ENCODE data around the gene STN1. TPM values are rescaled to one million over a fixed set of nuclear protein-coding genes. Genes with fewer than 3 reads are reported as not detected.

Gene STN1
- total RNA-seq, 1 experiment from 2014 or later, result 72.5 TPM

DNA sequence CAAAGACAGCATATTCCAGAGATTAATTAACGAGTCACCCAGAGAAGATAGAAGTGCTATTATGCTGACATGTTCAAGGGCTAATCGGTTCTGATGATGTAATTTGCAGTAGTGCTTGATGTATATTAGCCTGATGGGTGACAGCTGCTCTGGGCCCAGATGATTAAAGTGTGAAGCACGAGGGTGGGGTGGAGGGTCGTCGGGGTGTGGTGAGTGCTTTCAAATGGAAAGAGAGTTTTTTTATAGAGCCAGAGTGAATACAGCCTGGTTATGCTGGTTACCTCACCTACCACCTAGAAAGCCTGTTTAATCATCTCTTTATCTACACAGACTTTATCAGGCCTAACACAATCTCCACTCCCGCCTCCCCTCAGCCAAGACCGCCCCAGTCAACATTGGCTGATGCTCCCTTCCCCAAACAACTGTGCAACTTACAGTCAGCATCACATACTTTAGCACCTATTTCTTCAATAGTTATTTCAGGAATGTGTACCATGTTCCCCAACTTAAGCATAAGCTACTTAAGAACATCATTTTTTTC is 11.5 kb upstream of the STN1 start:
- DNase-seq (ENCODE audit: low read depth), result no peak

DNA sequence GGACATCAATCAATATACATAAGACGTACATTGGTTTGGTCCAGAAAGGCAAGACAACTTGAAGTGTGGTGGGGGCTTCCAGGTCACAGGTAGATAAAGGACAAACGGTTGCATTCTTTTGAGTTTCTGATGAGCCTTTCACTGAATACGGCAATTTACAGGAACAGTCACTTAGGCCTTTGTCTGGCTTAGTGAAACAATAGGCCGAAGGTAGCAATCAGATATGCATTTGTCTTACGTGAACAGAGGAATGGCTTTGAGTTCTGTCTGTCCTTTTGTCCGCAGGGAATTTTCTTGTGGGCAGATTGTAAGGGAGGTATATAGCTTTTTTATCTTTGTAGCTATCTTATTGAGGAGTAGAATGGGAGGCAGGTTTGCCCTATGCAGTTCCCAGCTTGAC is 10.8 kb upstream of the STN1 start:
- DNase-seq (ENCODE audit: low read depth), result no peak

DNA sequence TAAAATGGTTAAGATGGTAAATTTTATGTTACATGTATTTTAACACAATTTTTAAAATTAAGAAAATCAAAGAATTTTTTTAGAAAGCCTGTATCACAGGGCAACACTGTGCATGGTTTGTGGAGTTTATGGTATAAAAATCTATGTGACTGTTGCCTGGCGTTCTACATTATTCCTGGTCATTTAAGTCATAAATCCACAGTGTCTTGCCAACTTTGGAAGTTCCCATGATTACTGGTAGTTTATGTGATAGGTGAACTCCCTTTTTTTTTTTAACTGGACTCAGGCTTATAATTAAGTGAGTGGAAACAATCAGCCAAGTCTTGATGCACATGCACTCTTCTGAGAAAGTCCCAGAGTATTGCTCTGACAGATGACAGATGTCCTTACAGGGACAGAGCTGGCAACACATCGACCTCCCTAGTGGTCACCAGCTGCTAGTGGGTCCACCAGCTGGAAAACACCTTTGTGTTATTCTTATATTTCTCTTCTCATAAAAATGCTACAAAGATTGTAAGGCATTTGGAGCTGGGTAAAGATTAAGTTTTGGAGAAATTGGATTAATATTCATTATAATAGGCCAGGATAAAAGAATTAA is 8.8 kb upstream of the STN1 start:
- no peak for DNase-seq (ENCODE audit: low read depth)

DNA sequence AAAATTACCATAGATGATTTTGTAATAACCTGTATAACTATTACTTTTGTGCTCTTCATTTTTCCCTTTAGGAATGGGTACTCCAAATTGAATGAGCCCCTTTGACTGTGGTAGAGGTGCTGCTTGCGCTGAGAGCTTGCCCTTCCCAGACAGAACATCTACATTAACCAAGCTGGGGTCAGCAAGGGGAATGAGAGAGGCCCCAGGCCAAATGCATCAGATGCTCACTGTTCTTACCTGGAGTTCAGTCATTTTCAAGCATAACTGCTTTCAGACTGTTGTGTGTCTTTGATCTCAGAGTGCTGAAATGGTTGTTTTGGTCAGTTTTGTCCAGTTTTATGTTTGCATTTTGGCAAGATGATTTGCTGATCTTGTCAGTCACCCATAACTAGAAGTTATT is 7.6 kb upstream of the STN1 start:
- DNase-seq (ENCODE audit: low read depth), result no peak

GRCh38 chr10:103923502-103923901 is 5.5 kb upstream of the STN1 start:
- DNase-seq (ENCODE audit: low read depth), result no peak

DNA sequence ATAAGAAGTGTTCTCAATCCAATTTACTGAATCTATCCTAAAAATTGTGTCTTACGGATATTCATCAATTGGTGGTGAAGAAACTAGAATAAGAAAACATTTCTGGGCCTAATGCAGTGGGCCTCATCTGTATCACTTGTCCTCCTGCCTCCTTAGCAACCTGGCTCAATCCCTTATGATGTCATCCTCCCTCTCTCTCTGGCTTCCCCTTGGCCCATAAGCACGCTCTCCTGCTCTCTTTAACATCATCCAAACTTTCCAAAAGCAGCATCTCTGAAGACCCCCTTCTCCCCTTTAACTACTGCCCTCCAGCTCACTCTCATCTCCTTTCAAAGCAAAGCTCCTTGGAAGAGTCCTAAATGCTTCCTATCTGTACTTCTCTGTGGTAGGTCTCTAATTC is 4.7 kb upstream of the STN1 start:
- DNase-seq (ENCODE audit: low read depth), result no peak

GRCh38 chr10:103921750-103922195 is 3.8 kb upstream of the STN1 start:
- peak; percentile 44 for DNase-seq (ENCODE audit: low read depth)

- no peak for DNase-seq (ENCODE audit: low read depth)
These were observed 3.3 kb upstream of the STN1 start for GRCh38 chr10:103921248-103921647.

GRCh38 chr10:103919648-103920025 is 1.7 kb upstream of the STN1 start:
- no peak for DNase-seq (ENCODE audit: low read depth)

GRCh38 chr10:103917302-103918052 is 507 bp downstream of the STN1 start:
- DNase-seq (ENCODE audit: low read depth), result no peak

GRCh38 chr10:103916876-103917275 is 1.1 kb downstream of the STN1 start:
- no peak for DNase-seq (ENCODE audit: low read depth)

DNA sequence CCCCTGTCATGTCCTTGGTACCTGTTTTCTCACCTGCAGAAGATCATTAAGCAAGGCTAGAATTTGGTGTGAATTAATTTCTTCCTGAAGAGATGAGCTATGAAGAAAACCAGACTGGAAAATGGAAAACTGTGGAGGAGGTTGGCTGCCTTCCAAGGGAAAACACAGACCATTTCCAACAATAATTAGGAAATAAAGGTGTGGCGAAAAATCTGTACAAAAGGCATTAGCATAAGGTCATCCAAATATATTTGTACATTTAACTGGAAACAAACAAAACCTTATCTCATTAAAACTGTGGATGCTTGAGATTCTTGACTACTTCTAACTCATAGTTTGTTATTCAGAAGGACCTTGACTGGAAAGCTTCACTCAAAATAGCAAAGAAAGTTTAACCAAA is 1.7 kb downstream of the STN1 start:
- no peak for DNase-seq (ENCODE audit: low read depth)

- DNase-seq (ENCODE audit: low read depth), result no peak
These were observed 2.2 kb downstream of the STN1 start for GRCh38 chr10:103915796-103916195.

GRCh38 chr10:103912759-103913158 is 5.2 kb downstream of the STN1 start:
- DNase-seq (ENCODE audit: low read depth), result no peak

DNA sequence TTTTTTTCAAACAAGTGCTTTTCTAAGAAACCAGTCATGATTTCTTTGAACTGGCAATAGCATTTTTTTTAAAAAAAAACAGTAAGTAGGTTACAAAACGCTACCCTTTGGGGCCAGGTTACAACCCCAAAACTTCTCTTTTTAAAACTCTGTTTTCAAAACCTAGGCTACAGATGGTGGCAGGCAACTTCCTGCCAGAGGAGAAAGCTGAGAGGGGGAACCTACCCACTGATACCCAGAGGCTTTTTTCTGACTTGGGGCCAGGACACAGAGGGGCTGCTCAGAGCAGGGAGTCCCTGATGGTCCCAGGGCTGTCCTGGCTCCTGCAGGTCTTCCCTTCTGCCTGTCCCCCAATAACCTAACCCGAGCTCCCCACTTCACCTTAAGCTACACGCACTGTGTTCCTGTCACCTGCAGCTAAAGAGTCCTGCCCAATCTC is 6.9 kb downstream of the STN1 start:
- DNase-seq (ENCODE audit: low read depth), result no peak

DNA sequence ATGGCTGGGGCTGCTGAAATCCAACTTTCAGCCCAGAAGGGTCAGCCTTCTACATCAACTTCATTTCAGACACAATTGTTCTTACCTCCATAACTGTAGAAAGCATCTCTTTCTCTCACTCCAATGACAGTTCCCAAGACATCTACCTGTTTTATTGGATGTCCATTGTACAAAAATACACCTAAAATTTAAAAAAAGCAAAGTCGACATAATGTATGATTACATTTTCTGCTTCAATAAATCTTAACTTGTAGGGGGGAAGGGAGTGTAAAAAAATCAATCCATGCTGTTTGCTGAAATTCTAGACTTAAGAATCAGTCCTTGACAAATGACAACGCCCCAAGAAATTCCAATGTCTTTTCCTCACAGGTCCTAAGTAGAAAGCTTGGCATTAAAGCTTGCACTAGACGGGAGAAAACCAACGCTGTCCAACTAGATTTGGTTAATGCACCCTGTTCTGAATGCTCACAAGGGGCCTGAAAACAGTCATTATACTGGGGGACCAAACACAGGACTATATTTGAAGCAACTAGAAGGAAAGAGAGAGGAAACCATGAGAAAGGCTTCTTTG is 7.5 kb downstream of the STN1 start:
- no peak for DNase-seq (ENCODE audit: low read depth)

- DNase-seq (ENCODE audit: low read depth), result no peak
These were observed 12.5 kb downstream of the STN1 start for GRCh38 chr10:103905441-103905840.

GRCh38 chr10:103901299-103901698 is 16.7 kb downstream of the STN1 start:
- DNase-seq (ENCODE audit: low read depth), result no peak

GRCh38 chr10:103899312-103899711 is 18.7 kb downstream of the STN1 start:
- DNase-seq (ENCODE audit: low read depth), result no peak

- no peak for DNase-seq (ENCODE audit: low read depth)
These were observed 20.7 kb downstream of the STN1 start for GRCh38 chr10:103897241-103897774.

DNA sequence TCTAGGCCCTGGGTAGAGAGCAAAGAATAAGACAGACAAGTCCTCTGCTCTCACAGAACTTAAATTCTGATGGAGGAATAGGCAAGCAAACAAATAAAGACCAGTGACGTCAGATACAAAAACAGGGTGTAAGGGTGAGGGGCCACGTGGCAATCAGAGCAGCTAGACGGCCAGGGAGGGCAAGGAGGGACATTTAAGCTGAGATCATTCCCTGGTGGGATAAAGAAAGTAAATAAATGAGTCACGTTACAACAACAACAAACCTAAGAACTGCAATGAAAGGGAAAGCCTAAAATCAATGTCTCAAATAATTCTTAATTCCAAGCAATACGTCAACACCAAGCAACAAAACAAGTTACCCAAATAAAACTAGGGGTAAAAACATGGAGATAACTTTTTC is 21.8 kb downstream of the STN1 start:
- DNase-seq (ENCODE audit: low read depth), result no peak

- DNase-seq (ENCODE audit: low read depth), result peak; percentile 99
These were observed 22.4 kb downstream of the STN1 start for GRCh38 chr10:103895411-103896186.

All from RPMI7951 (cell line).